CD4-positive, alpha-beta T cell treated with Interleukin-17A for 4 hours (primary cell): ENCODE data around the gene NCAPG.

Experiments used
- DNase-seq: peaks from one replicate; pipeline ENCODE4 v3.0.0-alpha.2; 2020; ENCODE audit warnings: mixed read lengths

NCAPG gene, protein sequence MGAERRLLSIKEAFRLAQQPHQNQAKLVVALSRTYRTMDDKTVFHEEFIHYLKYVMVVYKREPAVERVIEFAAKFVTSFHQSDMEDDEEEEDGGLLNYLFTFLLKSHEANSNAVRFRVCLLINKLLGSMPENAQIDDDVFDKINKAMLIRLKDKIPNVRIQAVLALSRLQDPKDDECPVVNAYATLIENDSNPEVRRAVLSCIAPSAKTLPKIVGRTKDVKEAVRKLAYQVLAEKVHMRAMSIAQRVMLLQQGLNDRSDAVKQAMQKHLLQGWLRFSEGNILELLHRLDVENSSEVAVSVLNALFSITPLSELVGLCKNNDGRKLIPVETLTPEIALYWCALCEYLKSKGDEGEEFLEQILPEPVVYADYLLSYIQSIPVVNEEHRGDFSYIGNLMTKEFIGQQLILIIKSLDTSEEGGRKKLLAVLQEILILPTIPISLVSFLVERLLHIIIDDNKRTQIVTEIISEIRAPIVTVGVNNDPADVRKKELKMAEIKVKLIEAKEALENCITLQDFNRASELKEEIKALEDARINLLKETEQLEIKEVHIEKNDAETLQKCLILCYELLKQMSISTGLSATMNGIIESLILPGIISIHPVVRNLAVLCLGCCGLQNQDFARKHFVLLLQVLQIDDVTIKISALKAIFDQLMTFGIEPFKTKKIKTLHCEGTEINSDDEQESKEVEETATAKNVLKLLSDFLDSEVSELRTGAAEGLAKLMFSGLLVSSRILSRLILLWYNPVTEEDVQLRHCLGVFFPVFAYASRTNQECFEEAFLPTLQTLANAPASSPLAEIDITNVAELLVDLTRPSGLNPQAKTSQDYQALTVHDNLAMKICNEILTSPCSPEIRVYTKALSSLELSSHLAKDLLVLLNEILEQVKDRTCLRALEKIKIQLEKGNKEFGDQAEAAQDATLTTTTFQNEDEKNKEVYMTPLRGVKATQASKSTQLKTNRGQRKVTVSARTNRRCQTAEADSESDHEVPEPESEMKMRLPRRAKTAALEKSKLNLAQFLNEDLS

DNA sequence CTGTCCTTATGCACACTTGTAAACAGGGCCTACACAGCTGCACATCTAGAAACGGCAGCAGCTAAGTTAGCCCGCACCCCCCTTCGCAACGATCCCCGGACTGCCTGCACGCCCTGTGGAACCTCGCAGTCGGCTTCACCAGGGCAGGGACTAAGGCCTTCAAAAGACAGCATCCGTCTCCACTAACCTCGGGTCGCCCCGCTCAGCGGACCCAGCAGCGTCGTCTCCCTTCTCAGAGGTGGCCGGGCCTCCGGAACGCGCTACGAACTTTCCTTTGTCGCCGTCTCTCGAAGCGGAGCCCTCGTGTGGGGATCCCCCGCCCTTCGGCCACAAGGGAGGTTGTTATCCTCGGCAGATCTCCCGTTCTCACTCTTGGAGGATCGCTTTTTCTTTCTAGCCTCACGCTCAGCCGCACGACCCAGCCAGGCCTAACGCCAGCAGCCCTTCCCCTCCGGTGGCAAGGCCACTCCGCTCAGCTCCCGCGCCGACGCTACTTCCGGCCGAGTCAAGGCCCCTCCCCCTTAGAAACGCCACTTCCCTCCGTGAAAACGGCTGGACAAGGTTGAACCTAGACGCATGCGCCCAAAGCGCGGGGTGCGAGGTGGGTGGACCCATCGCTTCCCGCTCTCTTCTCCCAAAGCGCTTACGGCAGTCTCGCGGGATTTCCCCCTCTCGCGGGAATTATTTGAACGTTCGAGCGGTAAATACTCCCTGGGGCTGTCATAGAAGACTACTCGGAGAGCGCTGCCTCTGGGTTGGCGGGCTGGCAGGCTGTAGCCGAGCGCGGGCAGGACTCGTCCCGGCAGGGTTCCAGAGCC lies at the start of gene NCAPG, which contains the start of gene DCAF16:
Gene NCAPG (plus strand): TSS at position 720 of the 818 bp plus-strand sequence. CDS start 99 bp downstream, outside the sequence.
Gene DCAF16 (minus strand): TSS at position 498 of the 818 bp plus-strand sequence. CDS start 6,616 bp downstream, outside the sequence.
- DNase-seq: peak; percentile 99

DNA sequence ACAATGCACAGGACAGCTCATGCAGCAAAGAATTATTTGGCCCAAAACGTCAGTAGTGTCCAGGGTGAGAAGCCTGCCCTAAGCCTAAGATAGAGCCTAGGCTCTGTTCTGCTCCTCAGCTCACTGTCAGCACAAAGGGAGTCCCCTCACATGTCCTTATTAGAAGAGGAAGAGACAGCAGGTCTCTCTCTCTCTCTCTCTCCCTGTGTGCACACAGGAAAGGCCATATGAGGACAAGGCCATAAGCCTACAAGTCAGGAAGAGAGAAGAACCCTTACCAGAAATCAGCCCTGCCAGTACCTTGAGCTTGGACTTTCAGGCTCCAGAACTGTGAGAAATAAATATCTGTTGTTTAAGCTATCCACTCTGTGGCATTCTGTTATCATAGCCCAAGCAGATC lies 49.7 kb upstream of the NCAPG start:
- no peak for DNase-seq

- no peak for DNase-seq
These were observed 48.1 kb upstream of the NCAPG start for GRCh38 chr4:17762726-17763125.

GRCh38 chr4:17763416-17763815 lies 47.4 kb upstream of the NCAPG start:
- DNase-seq: no peak

DNA sequence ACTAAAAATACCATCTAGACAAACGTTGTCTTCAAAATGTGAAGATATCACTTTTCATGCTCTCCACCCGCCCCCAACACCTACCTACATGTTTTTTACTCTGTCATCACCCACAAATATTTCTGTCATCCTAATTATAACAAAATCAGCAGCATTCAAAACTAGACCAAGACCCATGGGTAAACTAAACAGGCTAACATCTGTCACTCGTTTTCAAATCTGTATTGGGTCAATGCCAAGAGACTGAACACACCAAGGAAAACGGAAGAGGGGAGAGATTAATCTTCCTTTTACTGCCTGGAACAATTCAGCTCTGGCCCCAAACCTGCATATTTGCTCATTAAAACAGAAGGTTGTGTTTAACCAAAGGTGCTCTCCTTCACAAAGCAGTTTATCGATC lies 46.8 kb upstream of the NCAPG start:
- DNase-seq: no peak

DNA sequence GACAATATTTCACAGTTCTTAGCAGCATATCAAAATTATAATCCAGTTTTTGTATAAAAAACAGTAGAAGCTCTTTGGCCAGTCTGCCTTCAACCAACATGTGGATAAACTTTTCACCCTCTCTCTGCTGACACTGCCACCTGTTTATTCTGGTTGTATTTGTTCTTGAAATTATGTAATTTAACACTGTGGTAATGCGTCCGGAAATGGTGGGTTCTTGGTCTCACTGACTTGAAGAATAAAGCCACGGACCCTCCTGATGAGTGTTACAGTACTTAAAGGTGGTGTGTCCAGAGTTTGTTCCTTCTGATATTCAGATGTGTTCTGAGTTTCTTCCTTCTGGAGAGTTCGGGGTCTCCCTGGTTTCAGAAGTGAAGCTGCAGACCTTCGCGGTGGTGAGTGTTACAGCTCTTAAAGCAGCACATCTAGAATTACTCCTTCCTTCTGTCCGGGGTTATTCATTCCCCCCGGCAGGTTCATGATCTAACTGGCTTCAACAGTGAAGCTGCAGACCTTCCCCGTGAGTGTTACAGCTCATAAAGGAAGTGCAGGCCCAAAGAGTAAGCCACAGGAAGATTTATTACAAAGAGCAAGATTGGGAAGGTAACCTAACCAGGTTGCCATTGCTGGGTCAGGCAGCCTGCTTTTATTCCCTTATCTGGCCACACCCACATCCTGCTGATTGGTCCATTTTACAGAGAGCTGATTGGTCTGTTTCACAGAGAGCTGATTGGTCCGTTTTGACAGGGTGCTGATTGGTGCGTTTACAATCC lies 45.1 kb upstream of the NCAPG start:
- DNase-seq: no peak

DNA sequence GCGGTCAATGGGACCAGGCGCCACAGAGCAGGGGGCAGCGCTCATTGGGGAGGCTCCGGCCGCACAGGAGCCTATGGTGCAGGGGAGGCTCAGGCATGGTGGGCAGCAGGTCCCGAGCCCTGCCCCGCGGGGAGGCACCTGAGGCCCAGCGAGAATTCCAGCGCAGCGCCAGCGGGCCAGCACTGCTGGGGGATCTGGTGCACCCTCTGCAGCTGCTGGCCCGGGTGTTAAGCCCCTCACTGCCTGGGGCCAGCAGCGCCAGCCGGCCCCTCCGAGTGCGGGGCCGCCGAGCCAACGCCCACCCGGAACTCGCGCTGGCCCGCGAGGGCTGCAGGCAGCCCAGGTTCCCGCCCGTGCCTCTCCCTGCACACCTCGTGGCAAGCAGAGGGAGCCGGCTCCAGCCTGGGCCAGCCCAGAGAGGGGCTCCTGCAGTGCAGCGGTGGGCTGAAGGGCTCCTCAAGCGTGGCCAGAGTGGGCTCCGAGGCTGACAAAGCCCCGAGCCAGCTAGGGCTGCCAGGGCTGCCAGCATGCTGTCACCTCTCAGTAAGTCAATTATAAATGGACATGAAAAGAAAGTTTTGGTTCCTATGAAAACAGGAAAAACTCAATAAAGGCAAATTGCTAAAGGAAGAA lies 43.8 kb upstream of the NCAPG start:
- DNase-seq: no peak

DNA sequence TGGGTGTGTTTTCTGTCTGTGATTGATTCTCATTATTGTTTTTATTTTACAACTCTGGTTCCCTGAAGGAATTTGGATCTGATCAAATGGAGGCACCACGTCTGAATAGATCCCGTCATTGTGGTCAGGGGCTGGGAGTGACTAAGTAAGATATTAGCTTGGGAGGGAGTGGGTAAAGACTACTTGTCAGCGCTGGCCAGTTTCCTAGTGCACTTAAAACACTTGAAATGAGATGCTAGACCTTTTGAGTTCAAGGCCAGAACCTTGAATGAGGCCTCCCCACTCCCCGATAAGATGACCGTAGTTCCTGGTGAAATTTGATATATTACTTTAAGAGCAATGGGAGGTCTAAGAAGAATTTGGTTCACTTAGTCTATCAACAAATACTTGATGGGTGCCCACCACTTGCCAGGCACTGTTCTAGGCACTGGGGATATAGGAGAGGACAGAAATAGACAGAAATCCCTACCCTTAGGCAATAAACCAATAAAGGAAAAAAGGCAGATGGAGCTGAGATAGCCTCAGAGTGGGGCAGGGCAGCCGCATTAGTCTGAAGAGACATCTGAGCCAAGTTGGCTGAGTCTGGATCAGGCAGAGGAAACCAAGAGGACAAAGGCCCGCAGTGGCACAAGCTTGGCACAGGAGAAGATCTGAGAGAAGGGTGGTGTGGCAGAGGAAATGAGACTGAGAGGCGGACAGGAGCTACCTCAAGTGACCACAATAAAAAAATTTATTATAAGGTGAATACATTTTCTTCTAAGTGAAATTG lies 41.2 kb upstream of the NCAPG start:
- no peak for DNase-seq

DNA sequence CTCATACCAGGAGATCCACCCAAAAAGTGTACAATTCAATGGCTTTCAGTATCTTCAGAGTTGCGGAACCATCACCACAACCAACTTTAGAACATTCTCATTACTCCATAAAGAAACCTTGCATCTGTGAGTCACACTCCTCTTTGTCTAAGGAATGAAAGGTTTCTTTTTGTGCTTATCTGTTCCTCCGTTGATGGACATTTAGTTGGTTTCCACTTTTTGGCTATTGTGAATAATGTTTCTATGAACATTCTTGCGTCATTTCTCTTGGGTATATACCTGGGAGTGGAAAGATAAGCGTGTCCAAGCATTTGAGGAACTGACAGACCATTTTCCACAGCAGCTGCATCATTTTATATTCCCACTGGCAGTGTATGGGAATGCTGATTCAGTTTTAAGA lies 39.9 kb upstream of the NCAPG start:
- DNase-seq: no peak

DNA sequence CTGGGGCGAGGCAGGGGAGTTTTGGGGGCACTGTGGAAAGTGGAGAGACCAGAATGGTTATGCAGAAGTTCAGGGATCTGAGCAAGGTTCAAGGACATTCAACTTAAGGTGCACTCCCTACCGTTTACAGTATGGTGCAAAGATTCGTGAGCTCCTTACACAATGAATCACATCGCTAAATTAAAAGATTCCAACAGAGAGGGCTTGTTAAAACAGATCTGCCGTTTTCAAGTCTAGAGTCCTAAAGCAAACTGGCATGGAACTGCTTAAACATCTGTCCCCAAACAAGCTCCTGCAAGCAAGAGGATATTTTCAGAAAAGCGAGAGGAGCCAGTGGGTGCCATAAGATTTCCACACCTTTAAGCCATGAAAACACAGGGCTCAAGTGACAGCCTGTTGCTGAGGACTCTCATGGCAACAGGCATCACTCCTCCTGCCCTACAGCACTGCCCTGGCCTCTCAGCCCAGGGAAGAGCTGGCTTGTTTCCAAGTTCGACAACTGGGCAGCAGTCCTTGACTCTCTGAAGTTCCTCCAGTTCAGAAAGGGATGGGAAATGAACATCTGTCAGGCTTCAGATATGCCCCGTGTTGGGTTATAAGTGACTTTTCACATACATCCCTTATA lies 39.4 kb upstream of the NCAPG start:
- no peak for DNase-seq

GRCh38 chr4:17773135-17773698 lies 37.6 kb upstream of the NCAPG start:
- no peak for DNase-seq

DNA sequence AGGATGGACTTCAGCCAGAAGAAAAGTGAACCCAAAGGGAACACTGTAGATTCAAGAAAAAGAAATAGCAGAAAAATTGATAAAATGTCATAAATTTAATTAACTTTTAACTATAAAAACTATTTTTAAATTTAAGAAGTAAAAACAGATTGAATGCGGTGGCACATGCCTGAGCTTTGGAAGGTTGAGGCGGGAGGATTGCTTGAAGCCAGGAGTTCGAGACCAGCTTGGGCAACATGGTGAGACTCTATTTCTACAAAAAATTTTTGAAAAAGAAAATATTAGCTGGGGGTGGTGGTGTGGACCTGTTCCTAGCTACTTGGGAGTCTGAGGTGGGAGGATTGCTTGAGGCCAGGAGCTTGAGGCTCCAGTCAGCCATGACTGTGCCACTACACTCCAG lies 32.3 kb upstream of the NCAPG start:
- no peak for DNase-seq

- no peak for DNase-seq
These were observed 30.1 kb upstream of the NCAPG start for GRCh38 chr4:17780501-17781299.

DNA sequence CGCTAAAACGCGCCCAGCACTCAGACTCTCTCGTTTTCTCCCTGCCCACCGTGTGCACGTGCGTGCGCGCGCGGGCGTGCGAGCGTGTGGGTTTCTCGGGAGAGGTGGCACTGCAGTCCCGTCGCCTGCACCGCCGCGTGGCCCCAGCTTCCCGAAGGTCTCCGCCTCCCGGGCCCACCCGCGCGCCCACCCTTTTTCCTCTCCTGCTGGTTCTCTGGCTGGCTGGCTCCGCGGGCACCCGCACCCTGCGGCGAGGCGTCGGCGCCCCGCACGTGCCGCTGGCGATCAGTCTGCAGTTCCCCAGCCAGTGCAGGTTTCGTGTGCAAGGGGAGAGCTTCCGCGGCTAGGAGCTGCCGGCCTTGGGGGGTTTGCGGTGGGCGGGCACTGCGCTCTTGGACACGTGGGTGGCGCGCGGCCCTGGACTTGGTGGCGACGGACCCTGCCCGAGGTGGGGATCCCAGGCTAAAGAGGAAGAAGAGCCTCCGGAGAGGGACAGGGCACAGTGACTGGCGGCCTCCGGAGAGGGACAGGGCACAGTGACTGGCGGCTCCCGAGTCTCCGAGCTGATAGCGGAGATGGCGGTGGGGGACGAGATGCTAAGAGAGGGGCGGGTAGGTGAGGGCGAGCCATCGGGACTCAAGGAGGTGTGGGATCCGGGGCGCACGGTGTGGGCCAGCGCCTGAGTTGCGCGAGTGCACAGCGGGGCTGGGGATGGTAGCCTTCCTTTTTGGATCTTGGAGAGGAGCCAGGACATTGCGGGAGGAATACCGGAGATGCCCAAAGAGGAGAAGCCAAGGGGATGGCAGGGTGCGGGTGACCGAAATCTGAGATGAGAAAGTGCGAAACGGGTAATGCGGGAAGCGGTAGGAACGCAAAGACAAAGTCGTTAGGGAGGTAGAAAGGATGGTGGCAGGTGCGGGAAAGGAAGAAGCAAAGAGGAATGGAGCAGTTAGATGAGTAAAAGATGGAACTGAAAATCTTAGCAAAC lies 29.2 kb upstream of the NCAPG start, which contains the start of gene FAM184B:
Gene FAM184B (minus strand): TSS at position 322 of the 988 bp plus-strand sequence. CDS start 322 bp downstream, outside the sequence.
- DNase-seq: no peak

- DNase-seq: no peak
These were observed 24.9 kb upstream of the NCAPG start for GRCh38 chr4:17785858-17786257.

- DNase-seq: no peak
These were observed 24.2 kb upstream of the NCAPG start for GRCh38 chr4:17786567-17786966.

DNA sequence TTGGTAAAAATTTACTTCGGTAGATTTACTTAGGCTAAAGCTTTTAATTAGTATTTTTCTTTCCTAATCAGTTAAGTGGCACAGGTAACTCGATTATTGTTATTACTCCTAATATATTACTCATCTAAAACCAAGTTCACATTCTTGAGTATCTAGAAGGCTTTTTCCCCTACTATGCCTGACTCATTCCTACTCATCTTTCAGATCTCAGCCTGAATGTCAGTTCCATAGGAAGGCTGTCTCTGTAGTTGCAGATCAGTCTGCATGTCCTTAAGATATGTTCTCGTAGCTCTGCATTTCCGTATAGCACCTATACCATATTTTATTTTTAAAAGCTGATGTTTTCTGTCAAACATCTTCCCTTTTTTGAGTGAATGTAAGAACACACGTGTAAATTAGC lies 23.5 kb upstream of the NCAPG start:
- DNase-seq: no peak
